ENCODE data around the gene GRK2. TPM values are rescaled to one million over a fixed set of nuclear protein-coding genes. Genes with fewer than 3 reads are reported as not detected.

The GRK2 gene
- total RNA-seq, 2 experiments from 2014 or later: 303 to 305 TPM

- POLR2A ChIA-PET: interaction anchor here (1.0 to 5.3 kb wide), 3 partner anchors 7 to 18 kb away, joined by 3 to 25 read pairs (median 10); no protein-coding TSS in a partner anchor
- Mint-ChIP-seq H3K27ac (peak overlapping the region; percentile 70), H3K4me3 (no peak overlapping the region), H3K36me3 (ENCODE audit: low read depth) (peaks cover 76% of the 10 kb centered on the region), H3K9me3 (no peaks in the 10 kb centered on the region), H3K27me3 (no peaks in the 10 kb centered on the region), H3K4me1 (ENCODE audit: low read depth) (peaks cover 48% of the 10 kb centered on the region)
- ATAC-seq: no peak
- DNase-seq: no peak
- CTCF ChIA-PET: interaction anchor here (1.0 to 1.2 kb wide), 3 partner anchors 9 to 98 kb away, joined by 3 to 5 read pairs (median 3); no protein-coding TSS in a partner anchor
- no peak for TF ChIP-seq CTCF (IDR thresholded peaks at IDR 0.05)
- intact Hi-C loops (cut with micrococcal nuclease): no loop called here
Measured at GRCh38 chr11:67247946-67248550, 18.2 kb upstream of the GRK2 start.

GRCh38 chr11:67248653-67249052 lies 17.6 kb upstream of the GRK2 start:
- ChIA-PET POLR2A (interaction anchor here (0.8 to 5.3 kb wide), 3 partner anchors 8 to 69 kb away, joined by 3 to 25 read pairs (median 3); no protein-coding TSS in a partner anchor), CTCF (interaction anchor here (1.0 to 1.2 kb wide), 3 partner anchors 9 to 97 kb away, joined by 3 to 5 read pairs (median 3); no protein-coding TSS in a partner anchor)
- Mint-ChIP-seq H3K4me1 (ENCODE audit: low read depth) (peaks cover 48% of the 10 kb centered on the region), H3K36me3 (ENCODE audit: low read depth) (peaks cover 78% of the 10 kb centered on the region), H3K27me3 (no peaks in the 10 kb centered on the region), H3K27ac (peak overlapping the region; percentile 70), H3K4me3 (no peak overlapping the region), H3K9me3 (no peaks in the 10 kb centered on the region)
- intact Hi-C loops (cut with micrococcal nuclease): no loop called here
- ATAC-seq (no peak), DNase-seq (no peak)
- no peak for TF ChIP-seq CTCF (IDR thresholded peaks at IDR 0.05)

- no peak overlapping the region for H3K4me3 Mint-ChIP-seq
- CTCF ChIA-PET: interaction anchor here (0.9 to 5.4 kb wide), 5 partner anchors 11 to 409 kb away, joined by 3 to 60 read pairs (median 6); no protein-coding TSS in a partner anchor
- no peak for TF ChIP-seq CTCF (IDR thresholded peaks at IDR 0.05)
- DNase-seq: no peak
- no peaks in the 10 kb centered on the region for H3K9me3 Mint-ChIP-seq
- H3K36me3 Mint-ChIP-seq (ENCODE audit: low read depth): peaks cover 79% of the 10 kb centered on the region
- H3K27ac Mint-ChIP-seq: peak overlapping the region; percentile 47
- H3K27me3 Mint-ChIP-seq: no peaks in the 10 kb centered on the region
- POLR2A ChIA-PET: interaction anchor here (5.2 to 5.3 kb wide), 2 partner anchors 10 to 13 kb away, joined by 25 to 32 read pairs; no protein-coding TSS in a partner anchor
- ATAC-seq: no peak
- intact Hi-C loops (cut with micrococcal nuclease): no loop called here
- H3K4me1 Mint-ChIP-seq (ENCODE audit: low read depth): peaks cover 41% of the 10 kb centered on the region
Measured at GRCh38 chr11:67250059-67251043, 15.9 kb upstream of the GRK2 start.

GRCh38 chr11:67251841-67252240 lies 14.4 kb upstream of the GRK2 start:
- ChIA-PET CTCF (interaction anchor here (1.2 to 5.4 kb wide), 6 partner anchors 9 to 408 kb away, joined by 3 to 60 read pairs (median 4); no protein-coding TSS in a partner anchor), POLR2A (interaction anchor here (5.2 to 5.3 kb wide), 2 partner anchors 11 kb away, joined by 25 to 32 read pairs; no protein-coding TSS in a partner anchor)
- no peaks in the 10 kb centered on the region for H3K27me3 Mint-ChIP-seq
- intact Hi-C loops (cut with micrococcal nuclease): no loop called here
- no peak for TF ChIP-seq CTCF (IDR thresholded peaks at IDR 0.05)
- peaks cover 39% of the 10 kb centered on the region for H3K4me1 Mint-ChIP-seq (ENCODE audit: low read depth)
- H3K27ac Mint-ChIP-seq: peak overlapping the region; percentile 35
- no peak for DNase-seq
- no peak overlapping the region for H3K4me3 Mint-ChIP-seq
- peaks cover 74% of the 10 kb centered on the region for H3K36me3 Mint-ChIP-seq (ENCODE audit: low read depth)
- no peak for ATAC-seq
- no peaks in the 10 kb centered on the region for H3K9me3 Mint-ChIP-seq

All from activated CD8-positive, alpha-beta T cell treated with anti-CD3 and anti-CD28 coated beads for 36 hours (primary cell).